Measurements from ENCODE around the gene ARPC5.
"Not testable (repeated sequence)": the region's sequence is repeated elsewhere in the genome, so short reads cannot be mapped to it uniquely, and the experiment has no call there.

Gene ARPC5

GRCh38 chr1:183635606-183636333 is at the start of gene ARPC5:
Gene ARPC5 (minus strand): TSS chr1:183635783. CDS start chr1:183635659, 124 bp downstream.
- DNase-seq (ENCODE audit: low read depth, low spot score): peak; percentile 97

- peak; percentile 17 for DNase-seq (ENCODE audit: low read depth, low spot score)
These were observed 49.6 kb upstream of the ARPC5 start for GRCh38 chr1:183685112-183685713.

- not testable (repeated sequence) for DNase-seq (ENCODE audit: low read depth, low spot score)
These were observed 43.8 kb upstream of the ARPC5 start for GRCh38 chr1:183679363-183679762.

- no peak for DNase-seq (ENCODE audit: low read depth, low spot score)
These were observed 43.2 kb upstream of the ARPC5 start for GRCh38 chr1:183678819-183679218.

- no peak for DNase-seq (ENCODE audit: low read depth, low spot score)
These were observed 41.1 kb upstream of the ARPC5 start for GRCh38 chr1:183676586-183677189.

GRCh38 chr1:183675883-183676585 is 40.5 kb upstream of the ARPC5 start:
- no peak for DNase-seq (ENCODE audit: low read depth, low spot score)

GRCh38 chr1:183675381-183675780 is 39.8 kb upstream of the ARPC5 start:
- DNase-seq (ENCODE audit: low read depth, low spot score): no peak

GRCh38 chr1:183674886-183675285 is 39.3 kb upstream of the ARPC5 start:
- DNase-seq (ENCODE audit: low read depth, low spot score): no peak

- no peak for DNase-seq (ENCODE audit: low read depth, low spot score)
These were observed 38.8 kb upstream of the ARPC5 start for GRCh38 chr1:183674339-183674738.

GRCh38 chr1:183673605-183674323 is 38.2 kb upstream of the ARPC5 start:
- DNase-seq (ENCODE audit: low read depth, low spot score): no peak

- no peak for DNase-seq (ENCODE audit: low read depth, low spot score)
These were observed 34.6 kb upstream of the ARPC5 start for GRCh38 chr1:183670169-183670568.

- no peak for DNase-seq (ENCODE audit: low read depth, low spot score)
These were observed 20.8 kb upstream of the ARPC5 start for GRCh38 chr1:183656355-183656754.

GRCh38 chr1:183655562-183656075 is 20.0 kb upstream of the ARPC5 start:
- peak; percentile 62 for DNase-seq (ENCODE audit: low read depth, low spot score)

GRCh38 chr1:183654706-183655105 is 19.1 kb upstream of the ARPC5 start:
- no peak for DNase-seq (ENCODE audit: low read depth, low spot score)

GRCh38 chr1:183653876-183654451 is 18.4 kb upstream of the ARPC5 start:
- no peak for DNase-seq (ENCODE audit: low read depth, low spot score)

- no peak for DNase-seq (ENCODE audit: low read depth, low spot score)
These were observed 17.8 kb upstream of the ARPC5 start for GRCh38 chr1:183653462-183653794.

- DNase-seq (ENCODE audit: low read depth, low spot score): no peak
These were observed 17.2 kb upstream of the ARPC5 start, which contains the start of gene APOBEC4 for GRCh38 chr1:183652547-183653461. Gene APOBEC4 (minus strand): TSS chr1:183653316. CDS start chr1:183648781, 4,535 bp downstream.

GRCh38 chr1:183652107-183652506 is 16.5 kb upstream of the ARPC5 start:
- no peak for DNase-seq (ENCODE audit: low read depth, low spot score)

- no peak for DNase-seq (ENCODE audit: low read depth, low spot score)
These were observed 16.0 kb upstream of the ARPC5 start for GRCh38 chr1:183651612-183652011.

GRCh38 chr1:183648042-183648441 is 12.5 kb upstream of the ARPC5 start:
- DNase-seq (ENCODE audit: low read depth, low spot score): peak; percentile 50

Data from smooth muscle cell of the brain vasculature (primary cell).